PFSK-1 (cell line): ENCODE measurements around the gene BAMBI.

Experiments used
- FOXP2 ChIP-seq: optimal IDR thresholded peaks from 2 replicates; pipeline ENCODE3; 2011; ENCODE audit warnings: borderline replicate concordance, control low read depth, inconsistent platforms; ENCODE audit not compliant: insufficient read depth; ENCODE audit errors: extremely low read length, extremely low read depth
- POLR2AphosphoS5 ChIP-seq: IDR thresholded peaks from 2 replicates; pipeline ENCODE4 v1.6.1; 2012; ENCODE audit warnings: low read depth, mild to moderate bottlenecking, control low read depth, low read length, moderate library complexity
- SIN3A ChIP-seq: IDR thresholded peaks from 2 replicates; pipeline ENCODE4 v1.6.1; 2012; ENCODE audit warnings: mild to moderate bottlenecking, low read length, moderate library complexity, borderline replicate concordance; ENCODE audit not compliant: insufficient read depth
- TAF1 ChIP-seq: IDR thresholded peaks from 2 replicates; pipeline ENCODE4 v1.6.1; 2012; ENCODE audit warnings: low read length, control low read depth, borderline replicate concordance; ENCODE audit not compliant: insufficient read depth
- TF ChIP-seq, protein P1 (sequence below), 2 experiments: IDR thresholded peaks; 2 replicates each; pipeline versions ENCODE4 v1.6.1 to v1.8.0; 2011 to 2012; ENCODE audit warnings: low read depth in 2 of 2, low read length in 2 of 2, control low read depth in 1 of 2, inconsistent platforms in 1 of 2, mild to moderate bottlenecking in 1 of 2, moderate library complexity in 1 of 2; ENCODE audit not compliant: insufficient read depth in 1 of 2

BAMBI gene

DNA sequence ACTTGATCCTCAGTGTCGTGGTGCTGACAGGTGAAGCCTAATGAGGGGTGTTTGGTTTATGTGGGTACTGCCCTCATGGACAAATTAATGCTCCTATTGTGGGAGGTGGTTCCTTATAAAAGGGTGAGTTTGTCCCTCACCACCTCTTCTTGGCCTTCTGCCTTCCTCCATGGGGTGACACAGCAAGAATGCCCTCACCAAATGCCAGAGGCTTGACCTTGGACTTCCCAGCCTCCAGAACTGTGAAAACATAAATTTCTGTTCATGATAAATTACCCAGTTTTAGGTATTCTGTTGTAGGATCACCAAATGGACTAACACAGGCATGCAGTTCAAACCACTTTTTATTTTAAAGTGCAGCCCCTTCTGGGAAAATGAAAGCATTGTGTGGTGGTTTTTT lies 39.4 kb downstream of the BAMBI start:
- TF ChIP-seq TAF1 (no peak), FOXP2 (no peak), SIN3A (no peak), POLR2AphosphoS5 (no peak)
- TF ChIP-seq, protein P1, sequence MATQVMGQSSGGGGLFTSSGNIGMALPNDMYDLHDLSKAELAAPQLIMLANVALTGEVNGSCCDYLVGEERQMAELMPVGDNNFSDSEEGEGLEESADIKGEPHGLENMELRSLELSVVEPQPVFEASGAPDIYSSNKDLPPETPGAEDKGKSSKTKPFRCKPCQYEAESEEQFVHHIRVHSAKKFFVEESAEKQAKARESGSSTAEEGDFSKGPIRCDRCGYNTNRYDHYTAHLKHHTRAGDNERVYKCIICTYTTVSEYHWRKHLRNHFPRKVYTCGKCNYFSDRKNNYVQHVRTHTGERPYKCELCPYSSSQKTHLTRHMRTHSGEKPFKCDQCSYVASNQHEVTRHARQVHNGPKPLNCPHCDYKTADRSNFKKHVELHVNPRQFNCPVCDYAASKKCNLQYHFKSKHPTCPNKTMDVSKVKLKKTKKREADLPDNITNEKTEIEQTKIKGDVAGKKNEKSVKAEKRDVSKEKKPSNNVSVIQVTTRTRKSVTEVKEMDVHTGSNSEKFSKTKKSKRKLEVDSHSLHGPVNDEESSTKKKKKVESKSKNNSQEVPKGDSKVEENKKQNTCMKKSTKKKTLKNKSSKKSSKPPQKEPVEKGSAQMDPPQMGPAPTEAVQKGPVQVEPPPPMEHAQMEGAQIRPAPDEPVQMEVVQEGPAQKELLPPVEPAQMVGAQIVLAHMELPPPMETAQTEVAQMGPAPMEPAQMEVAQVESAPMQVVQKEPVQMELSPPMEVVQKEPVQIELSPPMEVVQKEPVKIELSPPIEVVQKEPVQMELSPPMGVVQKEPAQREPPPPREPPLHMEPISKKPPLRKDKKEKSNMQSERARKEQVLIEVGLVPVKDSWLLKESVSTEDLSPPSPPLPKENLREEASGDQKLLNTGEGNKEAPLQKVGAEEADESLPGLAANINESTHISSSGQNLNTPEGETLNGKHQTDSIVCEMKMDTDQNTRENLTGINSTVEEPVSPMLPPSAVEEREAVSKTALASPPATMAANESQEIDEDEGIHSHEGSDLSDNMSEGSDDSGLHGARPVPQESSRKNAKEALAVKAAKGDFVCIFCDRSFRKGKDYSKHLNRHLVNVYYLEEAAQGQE (IDR thresholded peaks at IDR 0.05; ENCODE audit: insufficient read depth in 1 of 2, low read depth in 2 of 2, low read length in 2 of 2), result no peak

DNA sequence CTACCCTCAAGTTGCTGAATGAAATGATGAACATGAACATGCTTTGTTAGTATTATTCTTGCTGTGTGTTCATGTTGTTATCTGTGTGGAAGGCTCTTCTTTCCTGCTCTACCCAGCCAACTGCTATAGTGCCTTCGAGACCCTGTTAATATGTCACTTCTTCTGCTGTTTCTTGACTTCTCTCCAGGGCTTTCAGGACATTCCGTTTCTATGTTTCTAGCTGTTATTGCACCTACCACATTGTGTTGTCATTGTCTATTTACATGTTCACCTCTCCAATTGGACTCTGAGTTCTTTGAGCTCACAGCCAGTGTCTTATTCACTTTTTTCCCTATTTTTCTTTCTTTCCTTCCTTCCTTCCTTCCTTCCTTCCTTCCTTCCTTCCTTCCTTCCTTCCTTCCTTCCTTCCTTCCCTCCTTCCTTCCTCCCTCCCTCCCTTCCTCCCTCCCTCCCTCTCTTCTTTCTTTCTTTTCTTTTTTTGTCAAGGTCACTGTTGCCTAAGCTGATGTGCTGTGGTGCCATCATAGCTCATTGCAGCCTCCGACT lies 40.4 kb downstream of the BAMBI start:
- TF ChIP-seq, protein P1 (IDR thresholded peaks at IDR 0.05; ENCODE audit: insufficient read depth in 1 of 2, low read depth in 2 of 2, low read length in 2 of 2), result no peak
- TF ChIP-seq POLR2AphosphoS5 (no peak), SIN3A (no peak), FOXP2 (no peak)

DNA sequence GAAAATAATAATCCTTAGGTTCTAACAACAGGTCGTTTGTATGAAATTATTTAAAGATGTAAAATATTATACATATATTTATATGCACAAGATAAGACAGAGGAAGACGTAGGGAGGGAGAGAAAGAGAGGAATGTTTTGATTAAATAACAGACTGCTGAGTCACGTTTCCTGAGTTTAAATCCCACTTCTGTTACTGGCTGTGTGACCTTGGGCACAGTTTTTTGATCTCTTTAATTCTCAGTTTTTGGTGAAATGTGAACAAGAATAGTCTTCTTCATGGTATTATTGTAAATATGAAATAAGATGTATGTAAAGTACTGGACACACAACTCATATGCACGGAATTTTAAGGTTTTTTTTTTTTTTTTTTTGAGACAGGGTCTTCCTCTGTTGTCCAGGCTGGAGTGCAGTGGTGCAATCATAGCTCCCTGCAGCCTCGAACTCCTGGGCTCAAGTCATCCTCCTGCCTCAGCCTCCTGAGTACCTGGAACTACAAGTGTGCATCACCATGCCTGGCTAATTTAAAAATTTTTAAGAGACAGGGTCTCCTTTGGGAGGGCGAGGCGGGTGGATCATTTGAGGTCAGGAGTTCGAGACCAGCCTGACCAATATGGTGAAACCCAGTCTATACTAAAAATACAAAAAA lies 42.6 kb downstream of the BAMBI start:
- TF ChIP-seq POLR2AphosphoS5 (no peak), FOXP2 (no peak), SIN3A (no peak)

DNA sequence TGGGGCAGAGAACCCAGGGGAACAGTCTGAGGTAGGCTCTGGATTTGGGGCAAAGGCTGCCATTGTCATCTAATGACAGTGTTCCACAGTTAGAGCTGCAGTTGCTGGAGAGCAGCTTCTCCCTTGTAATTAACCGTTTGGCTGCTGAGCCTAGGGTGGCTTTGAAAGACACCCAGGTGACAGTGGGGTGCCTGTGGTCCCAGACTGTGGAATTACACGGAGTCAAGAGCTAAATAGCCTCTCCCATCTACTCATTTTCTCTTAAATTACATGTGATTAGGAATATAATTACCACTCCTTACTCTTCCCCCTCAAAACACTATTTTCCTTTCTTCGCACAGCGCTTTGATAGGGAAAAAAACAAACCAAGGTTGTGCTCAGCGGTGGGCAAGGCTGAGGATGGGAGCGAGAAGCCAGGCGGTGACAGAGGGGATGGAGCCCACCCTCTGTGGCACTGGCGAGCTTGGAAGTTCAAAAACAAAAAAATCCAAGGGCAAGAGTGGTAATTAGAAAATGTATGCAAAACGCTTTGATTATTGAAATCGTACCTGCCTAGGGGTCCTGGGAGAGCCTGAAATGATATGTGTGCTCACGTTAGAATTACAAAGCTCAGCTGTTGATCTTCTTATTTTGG lies 44.1 kb downstream of the BAMBI start:
- TF ChIP-seq FOXP2 (no peak), TAF1 (no peak), POLR2AphosphoS5 (no peak), SIN3A (no peak)
- TF ChIP-seq, protein P1 (IDR thresholded peaks at IDR 0.05; ENCODE audit: insufficient read depth in 1 of 2, low read depth in 2 of 2, low read length in 2 of 2), result no peak

DNA sequence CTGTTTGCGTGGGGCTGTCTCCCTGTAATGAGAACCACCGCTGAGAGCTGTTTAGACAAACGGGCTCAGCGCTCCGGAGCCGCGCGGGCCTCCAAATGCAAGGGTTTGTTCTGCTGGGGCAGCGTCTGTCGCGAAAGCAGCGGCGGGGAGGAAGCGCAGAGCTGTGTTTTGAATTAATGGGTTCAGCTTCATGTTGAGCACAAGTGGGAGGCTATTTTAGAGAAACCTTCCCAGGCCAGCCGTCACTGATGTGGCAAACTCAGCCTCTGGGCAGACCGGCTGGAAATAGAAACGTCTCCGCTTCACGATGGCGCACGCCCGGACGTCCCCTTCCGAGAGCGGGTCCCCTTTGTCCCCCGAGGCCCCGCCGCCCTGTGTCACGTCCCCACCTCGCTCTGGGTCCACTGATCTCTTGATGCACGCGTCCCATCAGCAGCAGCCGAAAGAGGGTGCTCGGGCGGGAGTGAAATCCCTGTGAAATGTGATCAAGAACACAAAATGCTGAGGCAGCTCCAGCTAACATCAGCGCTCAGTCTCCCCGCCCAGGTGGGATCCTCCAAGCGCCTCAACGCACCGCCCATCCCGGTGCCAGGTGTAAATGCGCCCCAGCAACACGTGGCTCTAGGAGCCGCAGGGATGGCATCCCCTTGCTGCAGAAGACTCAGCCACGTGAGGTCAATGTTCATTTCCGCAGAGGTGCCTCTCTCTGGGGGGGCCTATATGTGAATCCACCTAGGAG lies 44.9 kb downstream of the BAMBI start:
- TF ChIP-seq POLR2AphosphoS5, result no peak
- no peak for TF ChIP-seq SIN3A
- TF ChIP-seq TAF1, result no peak
- no peak for TF ChIP-seq FOXP2
- TF ChIP-seq, protein P1 (IDR thresholded peaks at IDR 0.05; ENCODE audit: insufficient read depth in 1 of 2, low read depth in 2 of 2, low read length in 2 of 2), result no peak
